HG03354 (cell line): Measurements from ENCODE around the gene ACY1.

ENCODE experiments used
- ATAC-seq: cut with Tn5 transposase; IDR thresholded peaks from one replicate; pipeline ENCODE4 v1.9.1; 2021; ENCODE audit warnings: mild to moderate bottlenecking; ENCODE audit not compliant: unreplicated experiment, poor library complexity, severe bottlenecking

Gene ACY1

GRCh38 chr3:51999846-52000245, 16.5 kb downstream of the ACY1 start:
- no peak for ATAC-seq

DNA sequence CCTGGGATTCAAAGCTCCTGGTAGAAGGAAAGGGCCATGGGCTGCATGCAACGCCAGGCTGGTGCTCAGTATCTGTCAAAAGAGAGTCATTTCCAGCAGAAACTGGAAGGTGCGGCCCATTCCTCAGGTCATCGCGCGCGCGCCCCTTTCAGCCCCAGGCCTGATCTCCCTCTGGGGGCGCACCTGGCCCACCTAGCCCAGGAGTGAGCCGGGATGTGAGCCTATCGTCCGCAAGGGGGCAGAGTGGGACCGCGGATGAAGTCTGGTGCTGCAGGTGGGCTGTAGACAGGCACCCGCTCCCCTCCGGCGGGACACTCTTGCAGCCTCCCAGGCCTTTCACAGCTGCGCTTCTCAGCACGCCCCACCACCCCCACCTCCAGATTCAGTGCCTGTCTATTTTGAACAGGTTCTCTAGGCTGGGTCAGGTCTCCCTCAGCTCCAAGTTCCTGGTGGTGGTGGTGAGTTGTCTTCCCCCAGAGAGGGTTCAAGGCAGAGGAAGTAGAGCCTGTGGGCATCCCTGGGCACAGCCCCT, 18.2 kb downstream of the ACY1 start:
- ATAC-seq: peak; percentile 88

DNA sequence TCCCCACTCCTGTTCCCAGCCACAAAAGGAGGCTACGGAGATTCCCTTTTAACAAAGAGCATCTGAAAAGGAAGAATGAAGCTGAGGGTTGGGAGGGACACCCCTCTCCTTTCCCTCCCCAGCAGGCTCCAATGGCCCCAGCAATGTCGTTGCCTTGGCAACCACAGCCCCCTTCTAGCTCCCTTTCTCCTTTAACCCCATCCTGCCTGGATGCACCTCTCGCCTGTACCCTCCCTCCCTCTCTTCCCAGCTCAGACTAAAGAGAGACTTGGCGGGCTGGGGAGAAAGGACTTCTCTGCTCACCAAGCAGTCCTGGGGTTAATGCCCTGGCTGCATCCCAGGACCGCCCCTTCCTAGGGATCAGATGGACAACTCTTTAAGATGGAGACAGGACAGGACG, 19.4 kb downstream of the ACY1 start:
- ATAC-seq: no peak

DNA sequence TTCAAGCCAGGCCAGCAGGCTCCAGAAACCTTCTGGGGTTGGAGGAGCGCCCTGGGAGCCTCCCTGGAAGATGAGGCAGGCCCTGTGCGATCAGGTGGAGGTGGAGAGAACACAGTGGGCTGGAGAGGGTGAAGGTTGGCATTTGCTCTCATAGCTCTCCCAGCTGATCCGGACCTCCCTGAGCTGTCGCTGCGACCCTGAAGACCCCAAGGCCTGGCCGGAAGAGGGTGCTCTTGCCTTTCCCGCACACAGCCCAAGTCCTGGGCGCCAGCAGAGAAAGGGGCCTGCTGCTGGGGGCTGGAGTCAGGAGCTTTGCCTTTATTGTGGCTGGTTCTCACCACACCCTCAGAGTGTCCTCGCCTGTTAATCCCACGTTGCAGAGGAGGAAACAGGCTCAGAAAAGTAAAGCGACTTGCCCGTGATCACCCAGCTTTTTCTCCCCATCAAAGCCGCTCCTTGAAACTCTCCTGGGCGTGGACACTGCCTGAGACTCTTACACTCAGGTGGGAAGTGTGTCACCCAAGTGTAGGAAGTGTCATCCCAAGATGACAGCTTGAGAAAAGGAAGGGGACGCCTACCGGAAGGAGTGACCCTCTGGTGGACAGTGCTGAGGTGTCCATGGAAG, 20.9 kb downstream of the ACY1 start:
- ATAC-seq: no peak

GRCh38 chr3:52004906-52005395, 21.6 kb downstream of the ACY1 start:
- no peak for ATAC-seq

DNA sequence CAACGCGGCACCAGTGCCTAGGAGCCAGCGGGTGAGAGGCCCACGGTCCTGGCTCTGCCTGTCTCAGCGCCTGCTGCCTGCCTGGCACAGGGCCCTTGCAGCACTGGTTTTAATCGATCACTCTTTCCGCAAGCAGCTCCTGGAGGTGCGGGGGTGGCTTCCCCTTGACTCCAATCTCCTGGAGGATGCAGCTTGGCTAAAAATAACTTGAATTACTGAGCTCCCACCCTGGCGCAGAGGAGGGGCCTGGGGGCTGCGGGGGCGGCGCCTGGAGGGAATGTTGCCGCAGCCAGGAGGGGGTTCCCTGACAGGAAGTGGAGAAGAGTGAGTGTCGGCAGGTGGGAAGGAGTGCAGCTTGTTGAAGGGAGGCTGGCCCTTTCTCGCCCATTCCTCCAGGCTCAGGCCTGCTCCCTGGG, 22.2 kb downstream of the ACY1 start:
- ATAC-seq: no peak

GRCh38 chr3:52006017-52006819, 22.9 kb downstream of the ACY1 start:
- ATAC-seq: no peak

DNA sequence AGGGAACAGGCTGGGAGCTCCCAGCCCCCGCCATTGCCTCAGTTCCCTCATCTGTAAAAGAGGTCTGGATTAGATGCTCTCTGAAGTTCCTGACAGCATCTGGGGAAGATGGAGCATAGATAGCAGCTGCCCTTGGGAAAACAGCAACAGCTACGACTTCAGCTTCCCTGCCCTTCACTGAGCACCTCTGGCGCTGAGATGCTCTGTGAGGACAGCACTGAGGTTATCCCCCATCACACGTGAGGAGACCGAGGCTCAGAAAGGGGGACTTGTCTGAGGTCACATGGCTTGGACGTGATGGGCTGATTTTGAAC, 23.4 kb downstream of the ACY1 start:
- ATAC-seq: no peak

GRCh38 chr3:52007291-52007690, 24.0 kb downstream of the ACY1 start:
- ATAC-seq: no peak

GRCh38 chr3:52010431-52010830, 27.1 kb downstream of the ACY1 start:
- ATAC-seq: no peak

DNA sequence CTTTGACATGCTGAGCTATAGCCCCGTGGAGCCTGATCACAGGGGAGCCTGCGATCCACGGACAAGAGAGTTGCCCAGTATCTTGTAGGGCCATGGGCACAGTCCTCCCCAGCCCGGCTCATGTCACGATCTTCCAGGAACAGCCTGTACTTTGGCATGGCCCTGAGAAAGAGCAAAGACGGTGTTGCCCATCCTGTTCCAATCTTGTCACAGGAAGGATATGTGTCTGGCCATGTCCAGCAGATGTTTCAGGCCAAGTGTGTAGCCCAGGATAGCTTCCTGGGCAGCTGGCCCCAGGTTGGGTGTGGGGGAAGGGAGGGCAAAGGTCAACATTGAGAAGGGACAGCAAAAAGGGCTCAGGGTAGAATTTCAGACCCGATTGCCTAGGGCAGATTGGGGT, 29.4 kb downstream of the ACY1 start:
- no peak for ATAC-seq

- ATAC-seq: no peak
Measured at GRCh38 chr3:52013802-52014598, 30.7 kb downstream of the ACY1 start.

DNA sequence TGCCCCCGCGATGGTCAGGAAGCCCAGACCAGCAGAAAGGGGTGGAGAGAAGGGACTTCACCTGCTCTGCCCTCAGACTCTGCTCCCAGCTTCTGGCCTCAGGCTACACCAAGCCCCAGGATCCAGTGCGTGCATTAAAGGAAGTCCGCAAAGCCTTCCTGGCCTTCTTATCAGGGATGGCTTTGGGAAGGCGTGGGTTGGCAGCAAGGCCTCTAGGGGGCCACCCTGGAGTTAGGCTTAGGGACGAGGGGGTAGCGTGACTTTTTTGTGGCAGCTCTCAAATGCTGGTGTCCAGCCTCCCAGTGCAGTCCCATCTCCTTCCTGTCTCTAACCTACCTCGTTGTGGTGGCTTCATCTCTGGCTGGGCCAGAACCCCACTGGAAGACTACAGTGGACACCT, 31.3 kb downstream of the ACY1 start:
- ATAC-seq: no peak

DNA sequence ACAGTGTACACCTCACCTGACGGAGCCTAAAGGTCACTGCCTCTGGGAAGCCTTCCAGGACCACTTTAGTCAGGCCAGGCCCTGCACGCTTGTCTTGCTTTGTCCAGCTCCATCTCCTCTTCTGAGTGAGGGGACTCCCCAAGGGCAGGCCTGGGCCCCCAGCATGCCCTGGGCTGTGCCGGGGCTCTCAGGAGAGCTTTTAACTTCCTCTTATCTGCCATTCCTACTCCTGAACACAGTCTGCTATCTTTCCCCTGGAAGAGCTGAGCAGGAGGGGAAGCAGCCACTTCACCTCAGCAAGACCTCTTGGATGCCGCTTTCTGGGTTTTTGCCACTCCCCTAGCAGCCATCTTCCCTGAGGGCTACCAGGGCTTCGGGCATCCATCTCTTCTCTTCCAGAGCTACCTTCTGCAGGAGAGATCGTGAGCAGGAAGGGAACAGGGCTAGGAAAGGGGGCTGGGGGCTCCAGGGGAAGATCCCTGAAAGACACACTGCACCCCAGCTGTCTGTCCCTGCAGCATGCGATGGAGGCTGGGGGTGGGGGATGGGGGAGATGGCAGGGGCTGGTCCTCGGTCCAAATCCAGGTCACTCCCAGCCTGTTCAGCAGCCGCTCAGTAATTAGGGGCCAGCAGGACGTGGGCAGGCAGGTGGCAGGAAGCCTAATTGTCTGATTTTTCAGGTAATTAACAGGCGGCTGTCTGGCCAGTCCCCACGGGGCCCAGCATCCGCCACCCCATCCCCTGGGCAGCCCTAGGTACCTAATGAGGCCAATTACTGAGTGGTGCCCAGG, 32.3 kb downstream of the ACY1 start:
- ATAC-seq: no peak

DNA sequence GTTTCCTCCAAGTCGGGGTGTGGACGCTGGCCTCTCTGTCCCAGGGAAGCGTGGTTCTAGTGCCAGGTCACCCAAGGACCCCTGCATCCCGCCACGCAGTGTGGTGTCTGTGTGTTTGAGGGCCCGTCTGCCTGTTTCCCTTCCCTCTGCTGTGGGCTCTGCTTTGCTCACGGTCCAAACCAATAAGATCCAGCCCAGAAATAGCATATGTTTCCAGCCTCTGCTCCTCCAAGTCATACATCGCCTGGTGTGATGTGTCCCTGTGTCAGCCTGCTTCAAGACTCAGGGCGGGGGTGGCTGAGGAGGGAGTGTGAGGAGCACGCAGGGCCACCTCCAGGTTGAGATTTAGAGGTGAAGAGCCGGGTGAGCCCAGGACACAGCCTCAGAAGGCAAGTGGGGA, 34.3 kb downstream of the ACY1 start:
- ATAC-seq: no peak

DNA sequence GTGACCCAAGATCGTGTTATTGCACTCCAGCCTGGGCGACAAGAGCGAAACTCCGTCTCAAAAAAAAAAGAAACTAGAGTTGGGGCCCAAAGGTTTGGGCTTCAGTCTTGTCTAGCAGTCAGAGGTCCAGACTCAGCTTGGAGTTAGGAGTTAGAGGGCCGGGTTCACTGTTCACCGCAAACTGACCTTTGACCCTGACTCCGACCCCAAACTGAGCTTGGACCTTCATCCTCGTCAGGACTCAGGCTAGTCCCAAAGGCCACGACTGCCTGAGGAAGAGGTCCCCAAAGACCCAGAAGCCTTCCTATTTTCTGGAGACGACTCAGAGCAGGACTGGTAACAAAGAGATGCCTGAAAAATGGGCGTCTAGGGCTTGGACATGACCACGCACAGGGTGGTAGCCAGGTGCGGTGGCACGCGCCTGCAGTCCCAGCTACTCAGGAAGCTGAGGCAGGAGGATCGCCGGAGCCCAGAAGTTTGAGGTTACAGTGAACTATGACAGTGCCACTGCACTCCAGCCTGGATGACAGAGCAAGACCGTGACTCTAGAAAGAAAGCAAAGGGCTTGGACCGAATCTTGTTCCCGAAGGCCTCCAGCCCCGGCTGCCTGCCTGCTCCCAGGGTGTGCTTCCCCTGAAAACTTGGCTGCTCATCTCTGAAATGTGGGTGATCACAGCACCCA, 35.1 kb downstream of the ACY1 start:
- no peak for ATAC-seq

DNA sequence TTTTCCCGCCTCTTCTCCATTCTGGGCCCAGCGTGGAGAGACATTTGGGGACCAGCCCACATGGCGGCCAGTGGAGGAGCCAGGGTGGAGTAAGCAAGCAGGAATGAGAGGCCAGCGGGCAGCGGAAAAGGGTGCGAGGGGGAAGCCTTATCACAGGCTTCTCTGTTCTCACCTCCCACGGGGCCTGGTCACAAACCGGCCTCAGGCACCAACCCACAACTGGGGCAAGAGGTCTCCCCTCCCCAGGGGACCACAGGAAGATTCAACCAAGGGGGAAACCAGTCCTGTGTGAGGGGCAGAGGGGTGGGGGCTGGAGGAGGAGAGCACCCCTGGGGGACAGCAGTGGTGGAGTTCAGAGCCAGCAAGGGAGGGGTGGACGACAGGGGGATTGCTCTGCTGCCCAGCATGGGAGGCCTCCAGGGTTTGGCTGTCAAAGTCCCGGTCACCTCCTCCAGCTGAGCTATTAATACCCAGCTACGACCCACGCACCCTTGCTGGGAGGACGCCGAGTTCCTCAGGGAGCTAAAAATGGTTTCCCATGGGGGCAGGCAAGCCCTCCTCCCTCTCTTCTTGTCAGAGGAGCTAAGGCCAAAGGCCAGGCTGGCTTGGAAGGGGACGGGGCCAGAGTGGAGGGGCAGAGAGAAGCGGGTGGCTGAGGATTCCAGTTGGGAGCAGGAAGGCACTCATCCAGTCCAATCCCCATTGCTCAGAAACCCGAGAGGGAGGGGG, 36.2 kb downstream of the ACY1 start:
- ATAC-seq: no peak

DNA sequence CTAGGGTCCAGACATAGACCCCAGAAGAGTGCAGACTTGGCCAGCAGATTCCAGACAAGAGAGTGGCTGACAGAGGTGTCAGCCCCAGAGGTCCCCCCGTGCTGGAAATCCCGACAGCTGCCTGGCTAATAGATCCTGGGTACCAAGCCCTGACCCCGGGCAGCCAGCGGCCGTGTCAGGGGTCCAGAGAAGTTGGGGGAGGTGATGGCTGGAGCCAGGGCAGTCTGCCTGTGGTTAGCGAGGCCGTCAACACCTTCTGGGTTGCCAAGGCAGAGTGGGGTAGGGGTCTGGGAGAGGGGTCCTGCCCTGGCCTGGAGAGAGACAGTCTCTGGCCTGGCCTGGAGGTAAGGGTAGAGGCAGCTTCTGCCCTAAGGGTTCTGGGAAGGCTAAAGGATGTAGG, 37.5 kb downstream of the ACY1 start:
- ATAC-seq: no peak
